Measurements from ENCODE around the gene MN1.
A peak's percentile ranks its signal among the peaks of the same experiment; 100 is the strongest.

The MN1 gene

GRCh38 chr22:27815826-27816530, 14.4 kb upstream of the MN1 start:
- DNase-seq (ENCODE audit: low read depth) = no peak

GRCh38 chr22:27814993-27815392, 13.4 kb upstream of the MN1 start:
- TF ChIP-seq CTCF (IDR thresholded peaks at IDR 0.05; ENCODE audit: low read length, missing control alignments) = no peak
- no peak overlapping the region for H3K4me3 ChIP-seq (replicated peaks; ENCODE audit: low read depth, low read length)
- DNase-seq (ENCODE audit: low read depth) = no peak

More at GRCh38 chr22:27815826-27816530, 14.4 kb upstream of the MN1 start:
- H3K4me3 ChIP-seq (replicated peaks; ENCODE audit: low read depth, low read length) = no peak overlapping the region
- no peak for TF ChIP-seq CTCF (IDR thresholded peaks at IDR 0.05; ENCODE audit: low read length, missing control alignments)

GRCh38 chr22:27811778-27812177, 10.2 kb upstream of the MN1 start:
- no peak for TF ChIP-seq CTCF (IDR thresholded peaks at IDR 0.05; ENCODE audit: low read length, missing control alignments)
- DNase-seq (ENCODE audit: low read depth) = no peak
- no peak overlapping the region for H3K4me3 ChIP-seq (replicated peaks; ENCODE audit: low read depth, low read length)

GRCh38 chr22:27810609-27811151, 9.1 kb upstream of the MN1 start:
- no peak overlapping the region for H3K4me3 ChIP-seq (replicated peaks; ENCODE audit: low read depth, low read length)
- peak; percentile 50 for DNase-seq (ENCODE audit: low read depth)
- TF ChIP-seq CTCF (IDR thresholded peaks at IDR 0.05; ENCODE audit: low read length, missing control alignments) = no peak

- no peak overlapping the region for H3K4me3 ChIP-seq (replicated peaks; ENCODE audit: low read depth, low read length)
- DNase-seq (ENCODE audit: low read depth) = peak; percentile 33
- no peak for TF ChIP-seq CTCF (IDR thresholded peaks at IDR 0.05; ENCODE audit: low read length, missing control alignments)
Measured at GRCh38 chr22:27809700-27810608, 8.4 kb upstream of the MN1 start.

GRCh38 chr22:27809226-27809603, 7.7 kb upstream of the MN1 start:
- H3K4me3 ChIP-seq (replicated peaks; ENCODE audit: low read depth, low read length) = no peak overlapping the region
- no peak for DNase-seq (ENCODE audit: low read depth)
- no peak for TF ChIP-seq CTCF (IDR thresholded peaks at IDR 0.05; ENCODE audit: low read length, missing control alignments)

All from fibroblast of pulmonary artery (primary cell).